ENCODE measurements around the gene GRIPAP1. TPM values are rescaled to one million over a fixed set of nuclear protein-coding genes. Genes with fewer than 3 reads are reported as not detected.

Gene GRIPAP1
- total RNA-seq, 1 donor from 2014 or later: 24.6 TPM

DNA sequence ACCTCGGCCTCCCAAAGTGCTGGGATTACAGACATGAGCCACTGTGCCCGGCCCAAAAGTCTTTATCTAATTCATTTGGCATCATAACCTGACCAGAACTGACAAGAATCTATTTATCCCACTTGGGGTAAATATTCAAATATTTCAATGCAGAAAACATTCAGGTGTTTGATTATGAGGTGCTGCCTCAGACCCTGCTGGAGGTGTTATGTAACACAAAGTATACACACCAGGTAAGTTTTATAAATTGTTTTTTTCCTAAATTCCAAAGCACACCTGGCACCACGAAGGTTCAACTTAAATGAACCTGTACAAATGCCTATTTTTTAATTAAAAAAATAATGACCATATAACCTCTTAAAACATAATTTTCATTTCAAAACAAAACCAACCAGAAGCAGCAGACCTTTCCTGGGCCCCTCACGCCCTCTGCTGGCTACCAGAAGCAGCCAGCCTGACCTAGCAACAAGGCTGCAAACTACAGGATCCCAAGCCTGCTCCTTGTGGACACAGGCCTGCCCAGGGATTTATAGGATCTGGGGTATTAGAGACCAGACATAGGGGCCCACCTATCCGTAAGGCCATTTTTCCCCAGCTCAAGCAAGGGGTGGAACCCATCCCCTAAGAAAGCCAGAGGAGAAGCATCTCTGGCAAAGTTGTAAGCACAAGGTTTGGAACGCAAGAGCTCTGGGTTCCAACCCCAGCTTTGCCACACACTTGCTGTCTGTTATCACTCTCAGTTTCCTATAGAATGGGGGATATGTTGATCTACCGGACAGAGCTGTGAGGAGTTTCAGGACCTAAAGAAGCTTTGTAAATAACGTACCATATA is 56.3 kb downstream of the GRIPAP1 start:
- DNase-seq (ENCODE audit: low read depth): no peak
- peak; percentile 74 for TF ChIP-seq CTCF (conservative IDR thresholded peaks at IDR 0.05; ENCODE audit: low read depth, low read length)

GRCh38 chrX:48942895-48943294 is 59.2 kb downstream of the GRIPAP1 start:
- no peak overlapping the region for H3K4me3 ChIP-seq (ENCODE audit: low read depth, low read length)
- DNase-seq (ENCODE audit: low read depth): no peak
- TF ChIP-seq CTCF (conservative IDR thresholded peaks at IDR 0.05; ENCODE audit: low read depth, low read length): no peak

More for the DNA sequence above, 56.3 kb downstream of the GRIPAP1 start:
- H3K4me3 ChIP-seq (ENCODE audit: low read depth, low read length): no peak overlapping the region

- TF ChIP-seq CTCF (conservative IDR thresholded peaks at IDR 0.05; ENCODE audit: low read depth, low read length): no peak
- DNase-seq (ENCODE audit: low read depth): no peak
- H3K4me3 ChIP-seq (ENCODE audit: low read depth, low read length): no peak overlapping the region
These were observed 61.6 kb downstream of the GRIPAP1 start for GRCh38 chrX:48940404-48940955.

GRCh38 chrX:48939524-48940228 is 62.4 kb downstream of the GRIPAP1 start:
- DNase-seq (ENCODE audit: low read depth): no peak
- H3K4me3 ChIP-seq (ENCODE audit: low read depth, low read length): no peak overlapping the region
- no peak for TF ChIP-seq CTCF (conservative IDR thresholded peaks at IDR 0.05; ENCODE audit: low read depth, low read length)

- no peak for TF ChIP-seq CTCF (conservative IDR thresholded peaks at IDR 0.05; ENCODE audit: low read depth, low read length)
- H3K4me3 ChIP-seq (ENCODE audit: low read depth, low read length): no peak overlapping the region
- DNase-seq (ENCODE audit: low read depth): no peak
These were observed 63.2 kb downstream of the GRIPAP1 start for GRCh38 chrX:48938721-48939425.

DNA sequence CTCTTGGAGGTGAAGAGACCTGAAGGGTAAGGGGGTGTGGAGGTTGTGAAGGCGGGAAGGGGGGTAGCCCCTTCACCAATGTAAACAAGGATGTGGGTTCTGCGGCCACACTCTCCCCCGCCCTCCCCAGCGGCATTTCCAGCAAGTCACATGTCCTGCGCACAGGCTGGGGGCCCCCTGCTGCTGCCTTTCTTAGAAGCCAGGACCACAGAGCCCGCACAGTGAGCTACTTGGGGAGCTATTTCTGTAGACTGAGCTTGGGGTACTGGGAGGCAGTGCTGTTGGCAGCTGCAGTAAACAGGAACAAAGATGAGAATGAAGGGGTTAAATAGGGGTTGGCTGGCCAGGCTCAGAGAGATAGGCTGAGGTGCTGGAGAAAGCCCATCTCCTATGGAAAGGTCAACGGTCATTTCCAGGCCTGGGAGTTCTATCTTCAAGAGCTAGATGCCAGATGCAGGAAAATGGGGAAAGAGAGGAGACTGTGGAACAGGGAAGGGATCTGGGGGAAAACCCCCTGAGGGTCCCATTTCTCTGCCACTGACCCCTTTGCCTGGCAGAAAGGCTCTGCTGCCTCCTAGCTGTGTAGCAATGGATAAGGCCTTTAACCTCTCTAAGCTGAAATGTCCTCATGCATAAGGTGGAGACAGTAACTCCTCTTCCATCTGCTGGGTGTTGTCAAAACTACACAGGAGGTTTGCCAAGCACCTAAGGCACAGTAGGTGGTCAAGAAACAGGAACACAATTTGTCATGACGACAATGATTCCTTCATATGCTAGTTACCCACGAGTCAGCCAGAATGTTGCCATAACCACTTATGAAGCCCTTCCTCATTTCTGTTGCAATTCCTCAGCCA is 64.8 kb downstream of the GRIPAP1 start:
- DNase-seq (ENCODE audit: low read depth): no peak
- TF ChIP-seq CTCF (conservative IDR thresholded peaks at IDR 0.05; ENCODE audit: low read depth, low read length): peak; percentile 16
- no peak overlapping the region for H3K4me3 ChIP-seq (ENCODE audit: low read depth, low read length)

Measured in epithelial cell of proximal tubule (primary cell).